ENCODE results near the gene ACAA2.

Gene ACAA2

GRCh38 chr18:49745045-49746014, 68.0 kb downstream of the ACAA2 start:
- in situ Hi-C loops (cut with HindIII; ENCODE audit: low sequenced_read_pairs), result no loop called here

- in situ Hi-C loops (cut with HindIII; ENCODE audit: low sequenced_read_pairs), result no loop called here
These were observed 68.8 kb downstream of the ACAA2 start for GRCh38 chr18:49744376-49745008.

- in situ Hi-C loops (cut with HindIII; ENCODE audit: low sequenced_read_pairs), result no loop called here
These were observed 70.2 kb downstream of the ACAA2 start for GRCh38 chr18:49743117-49743567.

DNA sequence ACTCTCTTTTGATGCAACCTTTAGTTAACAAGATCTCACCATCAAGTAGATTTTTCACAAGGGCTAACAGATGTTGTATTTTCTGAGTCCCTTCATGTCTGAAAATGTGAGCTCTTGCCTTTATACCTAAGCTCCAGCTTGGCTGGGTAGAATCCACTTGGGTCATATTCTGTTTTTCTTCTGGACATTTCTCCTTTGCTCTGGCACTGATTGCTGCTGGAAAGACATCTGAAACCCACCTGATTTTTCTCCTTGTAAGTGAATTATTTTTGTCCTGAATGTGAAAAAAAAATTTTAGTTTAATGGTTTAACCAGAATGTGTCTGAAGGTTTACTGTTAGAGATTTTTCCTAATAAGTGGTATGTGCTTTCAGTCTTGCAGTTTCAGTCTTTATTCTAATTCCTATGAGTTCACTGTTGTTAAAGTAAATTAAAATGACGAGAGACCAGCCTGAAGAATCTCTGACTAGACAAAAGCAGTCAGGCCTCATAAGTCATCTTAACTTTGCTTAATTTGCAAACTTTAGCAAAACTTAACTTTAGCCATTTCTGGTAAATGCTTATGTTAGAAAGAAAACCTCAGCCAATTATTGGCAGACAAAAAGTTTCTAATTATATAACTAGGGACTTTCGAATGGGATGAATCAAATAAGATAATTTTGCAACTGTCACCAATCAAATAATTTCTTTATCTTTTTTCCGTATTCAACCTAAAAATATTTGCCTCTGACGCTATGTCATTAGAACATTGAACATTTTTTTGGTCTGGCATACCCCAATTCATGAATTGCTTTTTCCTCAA, 70.8 kb downstream of the ACAA2 start:
- in situ Hi-C loops (cut with HindIII; ENCODE audit: low sequenced_read_pairs), result no loop called here

DNA sequence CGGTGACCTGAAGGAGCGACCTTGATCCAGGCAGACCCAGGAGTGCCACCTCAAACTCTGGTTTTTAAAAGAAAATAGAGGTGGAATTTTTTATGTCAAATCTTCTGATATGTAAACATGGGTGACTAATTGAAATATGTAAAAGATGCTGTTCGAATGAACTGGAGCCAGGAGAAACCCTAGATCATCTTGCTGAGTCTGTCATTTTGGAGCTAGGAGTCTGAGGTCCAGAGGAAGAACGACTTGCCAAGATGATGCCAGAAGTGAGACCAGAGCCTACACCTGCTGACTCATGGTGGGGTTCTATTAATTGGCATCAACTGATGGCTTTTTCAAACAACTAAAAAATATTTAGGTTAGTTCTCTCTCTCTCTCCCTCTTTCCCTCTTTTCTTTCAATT, 74.1 kb downstream of the ACAA2 start:
- in situ Hi-C loops (cut with HindIII; ENCODE audit: low sequenced_read_pairs), result no loop called here

GRCh38 chr18:49738721-49739120, 74.6 kb downstream of the ACAA2 start:
- in situ Hi-C loops (cut with HindIII; ENCODE audit: low sequenced_read_pairs), result no loop called here

- in situ Hi-C loops (cut with HindIII; ENCODE audit: low sequenced_read_pairs), result no loop called here
These were observed 78.5 kb downstream of the ACAA2 start for GRCh38 chr18:49734836-49735235.

DNA sequence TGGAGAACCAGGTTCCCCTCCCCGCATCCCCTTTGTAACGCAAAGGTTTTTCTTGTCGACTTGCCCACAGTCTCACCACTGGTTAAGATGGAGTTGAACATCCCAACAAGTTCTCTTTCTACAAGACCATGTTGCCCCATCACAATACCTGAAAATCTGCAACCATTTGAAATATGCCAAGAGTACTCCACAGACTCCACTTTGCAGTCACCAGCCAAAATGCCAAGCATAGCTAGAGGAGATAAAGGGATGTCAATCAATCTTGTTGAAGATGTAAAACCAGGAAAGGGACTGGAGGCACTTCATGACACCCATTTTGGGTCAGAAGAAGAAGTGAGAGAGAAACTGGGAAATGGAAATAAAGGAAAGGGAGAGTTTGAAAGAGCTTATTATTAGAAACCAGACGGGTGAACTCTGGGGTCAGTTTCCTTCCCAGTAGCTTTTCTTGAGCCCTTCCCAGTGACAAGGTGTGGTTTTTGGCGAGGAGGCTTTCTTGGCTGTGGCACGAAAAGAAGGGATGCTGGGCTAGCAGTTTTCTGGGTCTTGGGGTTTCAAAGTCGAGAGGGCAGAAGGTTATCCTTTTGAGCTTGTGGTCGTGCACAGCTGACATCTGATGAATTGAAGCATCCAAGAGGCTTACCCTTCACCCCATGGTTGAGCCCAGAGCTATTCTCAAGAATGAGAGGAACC, 79.3 kb downstream of the ACAA2 start:
- in situ Hi-C loops (cut with HindIII; ENCODE audit: low sequenced_read_pairs), result no loop called here

DNA sequence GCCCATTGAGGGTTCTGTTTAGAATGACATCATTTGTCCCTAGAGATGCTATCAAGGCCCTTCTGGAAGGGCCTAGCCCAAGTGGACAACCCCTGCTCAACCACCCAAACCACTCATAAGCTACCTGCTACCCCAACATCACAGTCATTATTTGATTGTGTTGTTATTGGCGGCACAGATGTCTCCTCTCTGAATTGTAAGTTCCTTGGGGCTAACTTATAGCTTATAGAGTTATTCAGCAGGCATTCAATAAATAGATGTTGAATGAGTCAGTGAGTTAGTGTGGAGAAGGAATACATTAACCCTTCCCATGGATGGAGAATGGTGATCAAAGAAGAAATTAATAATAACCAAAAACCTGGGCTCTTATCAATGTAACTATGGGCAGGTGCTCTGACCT, 80.0 kb downstream of the ACAA2 start:
- in situ Hi-C loops (cut with HindIII; ENCODE audit: low sequenced_read_pairs), result no loop called here
